Measurements from ENCODE around the gene GIMD1. TPM values are rescaled to one million over a fixed set of nuclear protein-coding genes. Genes with fewer than 3 reads are reported as not detected.
"Not testable (repeated sequence)": the region's sequence is repeated elsewhere in the genome, so short reads cannot be mapped to it uniquely, and the experiment has no call there.

The GIMD1 gene
- total RNA-seq, 2 experiments from 2014 or later: not detected

DNA sequence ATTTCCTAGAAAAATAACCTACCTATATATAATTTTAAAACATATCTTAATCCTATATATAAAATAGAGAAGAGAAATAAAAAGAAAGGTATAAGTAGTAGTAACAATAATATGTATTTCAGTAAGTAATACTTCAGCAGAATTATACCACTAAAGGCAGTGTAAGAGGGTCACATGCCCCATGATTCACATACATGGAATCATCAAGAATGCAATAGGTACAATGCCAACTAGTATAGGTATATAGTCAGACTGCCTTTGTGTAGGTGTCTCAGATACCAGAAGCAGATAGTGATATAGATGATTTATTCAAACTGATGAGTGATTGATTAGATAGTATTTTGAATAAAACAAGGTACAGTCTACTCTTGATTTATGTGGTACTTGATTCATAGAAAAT, 42.8 kb downstream of the GIMD1 start:
- intact Hi-C loops (cut with DNase I, micrococcal nuclease): no loop called here
- Mint-ChIP-seq H3K27me3 (no peaks in the 10 kb centered on the region), H3K4me3 (no peak overlapping the region), H3K27ac (no peak overlapping the region), H3K4me1 (peaks cover 23% of the 10 kb centered on the region), H3K9me3 (ENCODE audit: low read depth) (no peaks in the 10 kb centered on the region), H3K36me3 (ENCODE audit: low read depth) (peaks cover 37% of the 10 kb centered on the region)
- DNase-seq (no peak), ATAC-seq (no peak)
- ChIA-PET POLR2A (no interaction called here), CTCF (no interaction called here)

DNA sequence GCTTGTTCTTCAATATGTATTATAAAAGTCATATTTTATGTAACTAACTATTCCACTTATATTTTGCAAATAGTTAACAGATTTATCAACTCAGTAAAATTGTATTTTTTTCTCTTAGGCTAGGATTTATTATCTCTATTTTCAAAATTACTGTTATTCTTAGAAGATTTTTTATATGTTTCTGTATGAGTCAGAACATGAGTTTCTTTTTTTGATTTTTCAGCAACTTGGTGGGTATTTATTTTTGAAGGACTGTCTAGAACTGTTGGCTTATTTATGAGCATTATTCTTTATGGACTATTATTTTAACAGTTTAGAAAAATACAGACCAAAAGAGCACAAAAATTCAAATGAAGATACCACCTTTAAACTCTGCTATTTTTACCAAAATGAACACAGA, 45.5 kb downstream of the GIMD1 start:
- Mint-ChIP-seq H3K4me3 (no peak overlapping the region), H3K36me3 (ENCODE audit: low read depth) (peaks cover 39% of the 10 kb centered on the region), H3K27me3 (no peaks in the 10 kb centered on the region), H3K4me1 (peaks cover 36% of the 10 kb centered on the region), H3K27ac (peak overlapping the region; percentile 25), H3K9me3 (ENCODE audit: low read depth) (no peaks in the 10 kb centered on the region)
- ChIA-PET CTCF (no interaction called here), POLR2A (no interaction called here)
- DNase-seq (no peak), ATAC-seq (no peak)
- intact Hi-C loops (cut with DNase I, micrococcal nuclease): no loop called here

DNA sequence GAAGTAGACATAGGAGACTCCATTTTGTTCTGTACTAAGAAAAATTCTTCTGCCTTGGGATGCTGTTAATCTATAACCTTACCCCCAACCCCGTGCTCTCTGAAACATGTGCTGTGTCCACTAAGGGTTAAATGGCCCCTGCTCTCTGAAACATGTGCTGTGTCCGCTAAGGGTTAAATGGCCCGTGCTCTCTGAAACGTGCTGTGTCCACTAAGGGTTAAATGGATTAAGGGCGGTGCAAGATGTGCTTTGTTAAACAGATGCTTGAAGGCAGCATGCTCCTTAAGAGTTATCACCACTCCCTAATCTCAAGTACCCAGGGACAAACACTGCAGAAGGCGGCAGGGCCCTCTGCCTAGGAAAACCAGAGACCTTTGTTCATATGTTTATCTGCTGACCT, 46.8 kb downstream of the GIMD1 start:
- H3K4me3 Mint-ChIP-seq; CTCF ChIA-PET; POLR2A ChIA-PET; ATAC-seq; DNase-seq; intact Hi-C loops (cut with DNase I, micrococcal nuclease); H3K27ac Mint-ChIP-seq; H3K27me3 Mint-ChIP-seq; H3K9me3 Mint-ChIP-seq (ENCODE audit: low read depth): not testable (repeated sequence)
- Mint-ChIP-seq H3K36me3 (ENCODE audit: low read depth) (peaks cover 29% of the 10 kb centered on the region), H3K4me1 (peaks cover 39% of the 10 kb centered on the region)

DNA sequence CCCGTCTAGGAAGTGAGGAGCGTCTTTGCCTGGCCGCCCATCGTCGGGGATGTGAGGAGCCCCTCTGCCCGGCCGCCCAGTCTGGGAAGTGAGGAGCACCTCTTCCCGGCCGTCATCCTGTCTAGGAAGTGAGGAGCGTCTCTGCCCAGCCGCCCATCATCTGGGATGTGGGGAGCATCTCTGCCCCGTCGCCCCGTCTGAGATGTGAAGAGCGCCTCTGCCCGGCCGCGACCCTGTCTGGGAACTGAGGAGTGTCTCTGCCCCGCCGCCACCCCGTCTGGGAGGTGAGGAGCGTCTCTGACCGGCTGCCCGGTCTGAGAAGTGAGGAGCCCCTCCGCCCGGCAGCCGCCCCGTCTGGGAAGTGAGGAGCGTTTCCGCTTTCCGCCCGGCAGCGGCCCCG, 47.4 kb downstream of the GIMD1 start:
- intact Hi-C loops (cut with DNase I, micrococcal nuclease); H3K27ac Mint-ChIP-seq; H3K27me3 Mint-ChIP-seq; ATAC-seq; CTCF ChIA-PET; H3K4me3 Mint-ChIP-seq; POLR2A ChIA-PET; H3K9me3 Mint-ChIP-seq (ENCODE audit: low read depth); DNase-seq: not testable (repeated sequence)
- peaks cover 26% of the 10 kb centered on the region for H3K36me3 Mint-ChIP-seq (ENCODE audit: low read depth)
- peaks cover 39% of the 10 kb centered on the region for H3K4me1 Mint-ChIP-seq

DNA sequence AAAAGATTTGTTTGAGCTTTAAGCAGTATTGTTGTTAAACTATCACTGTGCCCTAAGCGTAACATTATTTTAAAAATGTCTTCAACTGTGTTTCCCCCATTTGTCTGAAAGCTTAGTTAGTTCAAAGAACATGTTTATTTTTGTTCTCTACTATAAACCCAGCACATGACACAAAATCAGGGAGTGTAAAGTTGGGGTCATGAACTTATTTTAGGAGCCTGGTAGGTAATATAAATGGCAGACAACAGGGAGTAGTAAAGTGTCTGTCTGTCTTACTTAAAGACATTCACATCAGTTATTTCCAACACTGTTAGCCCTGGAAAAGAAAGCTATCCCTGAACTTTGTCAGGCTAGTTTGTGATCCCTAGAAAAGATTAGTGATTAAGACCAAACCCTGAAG, 48.3 kb downstream of the GIMD1 start:
- intact Hi-C loops (cut with DNase I, micrococcal nuclease): no loop called here
- peak overlapping the region; percentile 31 for H3K27ac Mint-ChIP-seq
- peaks cover 26% of the 10 kb centered on the region for H3K36me3 Mint-ChIP-seq (ENCODE audit: low read depth)
- ChIA-PET POLR2A (interaction anchor here (0.5 kb wide), 1 partner anchor 12 kb away, joined by 3 read pairs; no protein-coding TSS in a partner anchor), CTCF (interaction anchor here (0.6 to 1.3 kb wide), 3 partner anchors 8 to 10 kb away, joined by 3 to 7 read pairs (median 3); no protein-coding TSS in a partner anchor)
- no peaks in the 10 kb centered on the region for H3K27me3 Mint-ChIP-seq
- no peak for ATAC-seq
- H3K9me3 Mint-ChIP-seq (ENCODE audit: low read depth): no peaks in the 10 kb centered on the region
- peaks cover 40% of the 10 kb centered on the region for H3K4me1 Mint-ChIP-seq
- no peak for DNase-seq
- no peak overlapping the region for H3K4me3 Mint-ChIP-seq

DNA sequence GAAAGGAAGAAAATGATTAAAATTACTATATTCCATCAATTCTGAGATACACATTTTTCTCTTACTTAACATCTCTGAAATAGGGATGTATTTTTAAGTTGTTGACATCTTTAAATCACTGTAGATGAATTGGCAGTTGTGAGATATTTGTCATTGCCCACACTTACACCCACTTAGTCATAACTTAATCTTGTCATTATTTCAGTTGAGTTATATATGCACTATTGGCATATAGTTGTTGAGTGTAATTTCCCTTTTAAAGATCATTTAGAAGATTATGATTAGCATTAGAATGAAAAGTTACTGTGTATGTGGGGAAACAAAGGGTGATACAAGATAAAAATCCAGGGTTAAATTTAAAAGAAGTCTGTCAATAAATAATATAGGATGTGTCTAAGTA, 50.1 kb downstream of the GIMD1 start:
- intact Hi-C loops (cut with DNase I, micrococcal nuclease): loop anchor here in 1 of 2 experiments (5.0 to 10.0 kb wide), 2 partner anchors 614 to 1404 kb away; partner anchors contain the start of genes GSTCD, INTS12 and PAPSS1
- ATAC-seq (no peak), DNase-seq (no peak)
- H3K36me3 Mint-ChIP-seq (ENCODE audit: low read depth): peaks cover 25% of the 10 kb centered on the region
- peaks cover 49% of the 10 kb centered on the region for H3K4me1 Mint-ChIP-seq
- no peak overlapping the region for H3K4me3 Mint-ChIP-seq
- CTCF ChIA-PET: no interaction called here
- H3K27me3 Mint-ChIP-seq: no peaks in the 10 kb centered on the region
- no peaks in the 10 kb centered on the region for H3K9me3 Mint-ChIP-seq (ENCODE audit: low read depth)
- no peak overlapping the region for H3K27ac Mint-ChIP-seq
- POLR2A ChIA-PET: no interaction called here

DNA sequence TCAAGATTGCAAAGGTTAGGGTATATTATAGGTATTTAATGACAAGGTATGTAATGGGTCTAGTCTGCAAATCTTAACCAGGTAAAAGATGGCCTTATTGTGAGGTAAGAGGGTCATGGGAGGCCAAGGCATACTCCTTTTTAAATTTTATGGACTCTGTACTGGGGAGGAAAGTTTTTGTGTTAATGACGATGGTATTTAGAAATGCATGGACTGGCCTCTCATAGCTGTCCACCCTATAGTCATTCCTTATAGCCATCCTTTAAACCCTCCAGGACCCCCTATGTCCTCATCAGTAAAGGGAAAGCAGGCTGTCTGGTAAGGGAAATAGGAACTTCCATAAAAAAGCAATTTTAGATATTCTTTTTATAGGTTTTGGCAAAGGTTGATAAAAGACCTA, 50.8 kb downstream of the GIMD1 start:
- Mint-ChIP-seq H3K4me1 (peaks cover 50% of the 10 kb centered on the region), H3K4me3 (no peak overlapping the region), H3K27me3 (no peaks in the 10 kb centered on the region), H3K36me3 (ENCODE audit: low read depth) (peaks cover 26% of the 10 kb centered on the region), H3K27ac (no peak overlapping the region), H3K9me3 (ENCODE audit: low read depth) (no peaks in the 10 kb centered on the region)
- DNase-seq (no peak), ATAC-seq (no peak)
- ChIA-PET POLR2A (no interaction called here), CTCF (no interaction called here)
- intact Hi-C loops (cut with DNase I, micrococcal nuclease): loop anchor here (2.0 to 10.0 kb wide), 5 partner anchors 609 to 1671 kb away; partner anchors contain the start of genes GSTCD (in 2 of the 2), INTS12 (in 2 of the 2), HADH (in 1 of the 2) and PAPSS1 (in 1 of the 2)

DNA sequence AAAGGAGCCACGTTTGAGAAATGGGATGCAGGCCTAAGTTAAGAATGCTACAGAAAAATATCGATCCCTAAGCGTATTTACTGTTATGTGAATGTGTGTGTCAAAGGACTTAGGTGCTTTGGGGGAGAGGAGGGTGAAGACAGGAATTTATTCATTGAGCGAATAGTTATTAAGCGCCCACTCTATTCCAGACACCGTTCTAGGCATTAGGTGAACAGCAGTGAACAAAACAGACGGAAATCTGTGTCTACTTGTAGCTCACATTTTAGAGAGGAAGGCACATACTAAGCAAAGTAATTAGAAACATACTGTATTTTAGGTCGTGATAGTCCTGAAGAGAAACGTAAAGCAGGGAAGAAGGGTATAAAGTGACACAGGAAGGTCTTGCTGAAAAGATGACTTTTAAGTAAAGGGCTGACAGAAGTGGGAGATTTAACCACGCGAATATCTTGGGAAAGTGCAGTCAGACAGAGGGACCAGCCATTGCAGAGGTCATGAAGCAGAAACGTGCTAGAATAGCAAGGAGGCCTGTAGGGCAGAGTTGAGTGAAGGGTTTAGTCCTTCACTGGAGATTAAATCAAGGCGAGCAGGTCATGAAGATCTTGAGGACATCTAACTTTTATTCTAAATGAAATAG, 51.7 kb downstream of the GIMD1 start:
- no peak overlapping the region for H3K4me3 Mint-ChIP-seq
- ChIA-PET CTCF (interaction anchor here (1.2 kb wide), 1 partner anchor 10 kb away, joined by 3 read pairs; no protein-coding TSS in a partner anchor), POLR2A (no interaction called here)
- no peaks in the 10 kb centered on the region for H3K9me3 Mint-ChIP-seq (ENCODE audit: low read depth)
- ATAC-seq (no peak), DNase-seq (no peak)
- peaks cover 29% of the 10 kb centered on the region for H3K36me3 Mint-ChIP-seq (ENCODE audit: low read depth)
- intact Hi-C loops (cut with DNase I, micrococcal nuclease): loop anchor here (2.0 to 10.0 kb wide), 5 partner anchors 608 to 1672 kb away; partner anchors contain the start of genes GSTCD (in 2 of the 2), INTS12 (in 2 of the 2), HADH (in 1 of the 2) and PAPSS1 (in 1 of the 2)
- no peaks in the 10 kb centered on the region for H3K27me3 Mint-ChIP-seq
- H3K27ac Mint-ChIP-seq: no peak overlapping the region
- peaks cover 52% of the 10 kb centered on the region for H3K4me1 Mint-ChIP-seq

DNA sequence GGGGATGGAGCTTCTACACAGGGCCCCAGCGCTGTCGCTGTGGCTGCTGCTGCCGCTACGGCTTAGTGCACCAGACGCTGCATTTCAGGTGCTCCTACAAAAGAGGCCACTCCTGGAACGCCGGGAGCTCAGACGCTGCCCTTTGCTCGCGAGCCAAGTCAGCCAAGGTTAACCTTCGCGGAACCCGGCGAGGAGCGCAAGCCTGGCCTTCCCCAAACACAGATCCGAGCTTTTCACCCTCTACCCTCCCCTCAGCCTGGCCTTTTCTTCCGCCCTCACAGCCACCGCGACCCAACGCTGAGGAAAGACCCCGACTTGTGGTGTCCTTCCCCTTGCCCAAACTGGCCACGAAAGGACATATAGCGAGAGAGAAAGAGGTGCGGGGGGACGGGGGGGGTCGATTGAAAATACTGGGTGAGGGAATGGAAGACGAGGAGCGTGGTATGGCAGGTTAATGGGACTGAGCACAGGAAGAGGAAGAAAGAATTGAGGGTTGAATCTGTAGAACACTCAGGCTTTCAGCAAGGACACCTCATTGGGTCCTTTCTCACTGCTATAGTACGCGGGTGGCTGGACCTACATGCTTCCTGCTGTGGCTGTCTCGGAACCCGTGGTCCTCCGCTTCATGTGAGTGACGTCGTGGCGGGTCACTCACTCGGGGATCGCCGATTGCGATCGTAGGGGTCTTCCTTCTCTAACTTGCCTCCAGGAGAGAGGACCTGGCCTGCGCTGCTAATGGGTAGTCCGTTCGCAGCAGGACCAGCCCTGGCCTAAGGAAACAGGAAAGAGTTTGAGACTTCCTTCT, 52.4 kb downstream of the GIMD1 start, which contains the start of the genes AIMP1 and TBCK:
TSS of gene AIMP1 (plus strand) at position 583 of the 805 bp plus-strand sequence. CDS start 8,460 bp downstream, outside the sequence.
TSS of gene TBCK (minus strand) at position 242 of the 805 bp plus-strand sequence. CDS start 7,249 bp downstream, outside the sequence.
- ChIA-PET CTCF (interaction anchor here (0.7 to 1.2 kb wide), 4 partner anchors 11 to 1856 kb away, joined by 3 read pairs; no protein-coding TSS in a partner anchor), POLR2A (interaction anchor here (0.6 to 0.8 kb wide), 3 partner anchors 15 to 842 kb away, joined by 3 to 4 read pairs (median 3); partner anchors contain the start of gene PPA2)
- Mint-ChIP-seq H3K4me1 (peaks cover 49% of the 10 kb centered on the region), H3K36me3 (ENCODE audit: low read depth) (peaks cover 25% of the 10 kb centered on the region), H3K27me3 (no peaks in the 10 kb centered on the region), H3K9me3 (ENCODE audit: low read depth) (no peaks in the 10 kb centered on the region), H3K27ac (no peak within 1 kb of the TSS), H3K4me3 (no peak within 1 kb of the TSS)
- ATAC-seq (peak; percentile 83), DNase-seq (peak; percentile 91)
- intact Hi-C loops (cut with DNase I, micrococcal nuclease): loop anchor here (1.0 to 10.0 kb wide), 6 partner anchors 607 to 1673 kb away; partner anchors contain the start of genes GSTCD (in 2 of the 2), INTS12 (in 2 of the 2), PAPSS1 (in 2 of the 2) and HADH (in 1 of the 2)

DNA sequence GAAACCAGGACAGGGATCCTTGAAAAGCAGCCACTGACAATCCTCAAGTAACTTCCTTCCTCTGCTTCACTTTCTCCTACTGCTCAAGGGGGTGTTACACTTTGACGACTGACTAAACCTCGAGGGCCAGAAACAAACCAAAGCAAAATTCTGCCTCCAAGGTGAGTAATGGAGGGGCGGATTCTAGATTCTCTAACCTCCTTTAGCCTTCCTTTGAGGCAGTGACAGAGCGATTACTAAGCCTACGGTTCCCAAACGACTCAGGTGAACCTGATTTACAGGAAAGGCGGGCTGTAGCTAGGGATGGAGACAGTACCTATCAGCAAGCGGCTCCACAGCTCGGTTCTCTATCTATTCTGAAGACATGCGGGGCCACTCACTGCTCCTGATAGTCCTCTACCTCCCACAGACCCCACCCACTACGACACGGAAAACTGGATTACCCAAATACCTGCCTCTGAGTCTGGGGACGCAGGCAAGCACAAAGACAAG, 53.1 kb downstream of the GIMD1 start:
- peak; percentile 63 for ATAC-seq
- POLR2A ChIA-PET: interaction anchor here (0.6 to 0.8 kb wide), 3 partner anchors 14 to 841 kb away, joined by 3 to 4 read pairs (median 3); partner anchors contain the start of gene PPA2
- Mint-ChIP-seq H3K4me3 (no peak overlapping the region), H3K36me3 (ENCODE audit: low read depth) (peaks cover 19% of the 10 kb centered on the region), H3K27ac (no peak overlapping the region), H3K4me1 (peaks cover 44% of the 10 kb centered on the region), H3K27me3 (no peaks in the 10 kb centered on the region), H3K9me3 (ENCODE audit: low read depth) (no peaks in the 10 kb centered on the region)
- intact Hi-C loops (cut with DNase I, micrococcal nuclease): loop anchor here (1.0 to 10.0 kb wide), 3 partner anchors 611 to 1407 kb away; partner anchors contain the start of genes PAPSS1 (in 2 of the 2), GSTCD (in 1 of the 2) and INTS12 (in 1 of the 2)
- DNase-seq: no peak
- CTCF ChIA-PET: interaction anchor here (0.7 to 1.2 kb wide), 3 partner anchors 11 to 25 kb away, joined by 3 read pairs; no protein-coding TSS in a partner anchor

DNA sequence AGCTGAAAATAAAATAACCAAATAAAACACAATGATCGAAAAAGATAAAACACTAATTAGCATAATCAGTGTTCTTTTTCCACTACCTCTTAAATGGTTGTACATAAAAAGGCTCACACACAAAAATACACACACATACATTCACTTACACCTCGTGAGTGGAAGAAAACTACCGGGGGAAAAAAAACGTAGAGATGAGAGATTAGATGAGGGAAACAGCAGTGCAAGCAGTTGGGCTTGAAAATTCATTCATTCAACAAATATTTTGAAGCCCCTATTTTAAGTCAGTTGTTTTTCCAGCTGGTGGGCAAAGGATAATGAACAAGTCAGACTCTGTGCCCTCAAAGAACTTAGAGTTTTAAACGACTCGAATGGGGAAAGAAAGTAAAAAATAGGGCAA, 53.6 kb downstream of the GIMD1 start:
- POLR2A ChIA-PET: no interaction called here
- Mint-ChIP-seq H3K27ac (no peak overlapping the region), H3K4me1 (peaks cover 47% of the 10 kb centered on the region), H3K36me3 (ENCODE audit: low read depth) (peaks cover 13% of the 10 kb centered on the region), H3K9me3 (ENCODE audit: low read depth) (no peaks in the 10 kb centered on the region), H3K4me3 (no peak overlapping the region), H3K27me3 (no peaks in the 10 kb centered on the region)
- DNase-seq (no peak), ATAC-seq (no peak)
- intact Hi-C loops (cut with DNase I, micrococcal nuclease): loop anchor here (1.0 to 10.0 kb wide), 3 partner anchors 610 to 1407 kb away; partner anchors contain the start of genes PAPSS1 (in 2 of the 2), GSTCD (in 1 of the 2) and INTS12 (in 1 of the 2)
- CTCF ChIA-PET: interaction anchor here (1.1 to 2.1 kb wide), 2 partner anchors 19 to 26 kb away, joined by 3 to 5 read pairs; no protein-coding TSS in a partner anchor

Measured in activated CD4-positive, alpha-beta T cell treated with anti-CD3 and anti-CD28 coated beads for 36 hours (primary cell).